ENCODE measurements around the gene LARP4B. TPM values are rescaled to one million over a fixed set of nuclear protein-coding genes. Genes with fewer than 3 reads are reported as not detected.

Gene LARP4B
- polyA plus RNA-seq (2011; rRNA removed) (53.7 and 54.2 TPM in 2 replicates), polyA plus RNA-seq (2017; fragmentation: RNase III; extraction: RNeasy Plus Mini Kit Qiagen cat#74134 plus additional on column Dnase treatment) (25.5 to 26.9 TPM (median 26.4 TPM) in 3 replicates), polyA minus RNA-seq (2011; rRNA and poly(A)+ RNA removed) (102 and 103 TPM in 2 replicates)
- polyA plus RNA-seq (2012; cell fraction: cytosol; rRNA removed): 25.0 and 26.9 TPM in 2 replicates
- 47.2 and 60.8 TPM in 2 replicates for polyA plus RNA-seq (2012; cell fraction: nucleus; rRNA removed)

- no peak for FAIRE-seq
- H3K9me3 ChIP-seq: no peaks in the 10 kb centered on the region
- peak within 1 kb of the TSS; percentile 99 for H3K4me3 ChIP-seq
- DNase-seq (ENCODE audit: low read depth in 1 of 2, low spot score in 1 of 2): peak; percentile 92 to 99
- ChIA-PET POLR2A (interaction anchor here (0.7 to 3.0 kb wide), 4 partner anchors 18 to 125 kb away, joined by 3 to 25 read pairs (median 6); partner anchors contain the start of genes GTPBP4, IDI1 and WDR37), CTCF (interaction anchor here (0.9 kb wide), 1 partner anchor 26 kb away, joined by 3 read pairs; no protein-coding TSS in a partner anchor)
- WGBS (ENCODE audit: missing lambda C conversion rate): 0% methylated on average over 7 of the region's 137 CpGs
- peaks cover 41% of the 10 kb centered on the region; the same call in 2 of the 3 replicates for H3K4me1 ChIP-seq
- H3K4me2 ChIP-seq: peak within 1 kb of the TSS; percentile 91
- TF ChIP-seq NPAS2 (CRISPR knock-in tag; IDR thresholded peaks at IDR 0.05; ENCODE audit: borderline replicate concordance): no peak
- TF ChIP-seq E2F6 (IDR thresholded peaks at IDR 0.05; ENCODE audit: borderline replicate concordance, low read depth): peak; percentile 56; the same call in 1 of the 2 replicates
- TF ChIP-seq FOSB (CRISPR knock-in tag; IDR thresholded peaks at IDR 0.05): no peak
- TF ChIP-seq JUN (IDR thresholded peaks at IDR 0.05): peak in 1 of 2 experiments; percentile 87; a peak in 3 of 5 replicates
- no peak for TF ChIP-seq HDAC2 (IDR thresholded peaks at IDR 0.05)
- TF ChIP-seq TP53 (CRISPR knock-in tag; IDR thresholded peaks at IDR 0.05): no peak
- peak; percentile 41 for TF ChIP-seq POLR2A (IDR thresholded peaks at IDR 0.05; ENCODE audit: low read length)
- no peak for TF ChIP-seq SREBF2 (IDR thresholded peaks at IDR 0.05)
- peak; percentile 74 for TF ChIP-seq MAX (IDR thresholded peaks at IDR 0.05)
- no peak for TF ChIP-seq ZFP36 (IDR thresholded peaks at IDR 0.05; ENCODE audit: borderline replicate concordance, partially characterized antibody)
- peak; percentile 47; the same call in 1 of the 3 replicates for TF ChIP-seq BCL3 (IDR thresholded peaks at IDR 0.05)
- TF ChIP-seq PHF8 (IDR thresholded peaks at IDR 0.05; ENCODE audit: borderline replicate concordance, low read depth): peak; percentile 81
- no peak for TF ChIP-seq EHF (CRISPR knock-in tag; IDR thresholded peaks at IDR 0.05)
- no peak for TF ChIP-seq KDM1A (IDR thresholded peaks at IDR 0.05; ENCODE audit: low read depth)
- TF ChIP-seq ATOH8 (CRISPR knock-in tag; IDR thresholded peaks at IDR 0.05; ENCODE audit: low read depth): no peak
- TF ChIP-seq SMC3 (IDR thresholded peaks at IDR 0.05): no peak
- peak; percentile 79 for TF ChIP-seq RFX5 (IDR thresholded peaks at IDR 0.05)
- peak within 1 kb of the TSS; percentile 100 for H3K27ac ChIP-seq
- peak; percentile 92 to 96 for ATAC-seq
These were observed at the start of gene LARP4B for GRCh38 chr10:931326-932318. TSS of gene LARP4B (minus strand) at chr10:931705. CDS start at chr10:885721, 45,984 bp downstream.

- H3K9me3 ChIP-seq: peaks cover 40% of the 10 kb centered on the region
- H3K4me1 ChIP-seq: no peaks in the 10 kb centered on the region
- FAIRE-seq: no peak
- 88% methylated on average over 5 of the region's 5 CpGs for WGBS (ENCODE audit: missing lambda C conversion rate)
- peak; percentile 95 for TF ChIP-seq ZFP36 (IDR thresholded peaks at IDR 0.05; ENCODE audit: borderline replicate concordance, partially characterized antibody)
- TF ChIP-seq E2F6 (IDR thresholded peaks at IDR 0.05; ENCODE audit: borderline replicate concordance, low read depth): no peak
- CTCF ChIA-PET: interaction anchor here (0.8 kb wide), 1 partner anchor 192 kb away, joined by 4 read pairs; no protein-coding TSS in a partner anchor
- POLR2A ChIA-PET: no interaction called here
- no peak for ATAC-seq
- H3K4me3 ChIP-seq: no peak overlapping the region
- H3K4me2 ChIP-seq: no peak overlapping the region
- H3K27ac ChIP-seq: no peak overlapping the region
- no peak for DNase-seq (ENCODE audit: low read depth in 1 of 2, low spot score in 1 of 2)
These were observed 49.1 kb upstream of the LARP4B start for GRCh38 chr10:980468-981093.

Data from A549 (cell line).